ACHN (cell line): ENCODE results near the gene PARG.
"Not testable (repeated sequence)": the region's sequence is repeated elsewhere in the genome, so short reads cannot be mapped to it uniquely, and the experiment has no call there.

Experiments
- DNase-seq: peaks from one replicate; pipeline ENCODE4 v3.0.0-alpha.2; 2015
- in situ Hi-C: cut with HindIII; loops from 2 replicates; pipeline ENCODE4 v1.10.0; 2017; ENCODE audit warnings: low sequenced_read_pairs, low pct_ligation_motif_present, low pct_unique_long_range_greater_than_20kb

Gene PARG

GRCh38 chr10:49771046-49771445 lies 170.8 kb downstream of the PARG start:
- in situ Hi-C loops, DNase-seq: not testable (repeated sequence)

DNA sequence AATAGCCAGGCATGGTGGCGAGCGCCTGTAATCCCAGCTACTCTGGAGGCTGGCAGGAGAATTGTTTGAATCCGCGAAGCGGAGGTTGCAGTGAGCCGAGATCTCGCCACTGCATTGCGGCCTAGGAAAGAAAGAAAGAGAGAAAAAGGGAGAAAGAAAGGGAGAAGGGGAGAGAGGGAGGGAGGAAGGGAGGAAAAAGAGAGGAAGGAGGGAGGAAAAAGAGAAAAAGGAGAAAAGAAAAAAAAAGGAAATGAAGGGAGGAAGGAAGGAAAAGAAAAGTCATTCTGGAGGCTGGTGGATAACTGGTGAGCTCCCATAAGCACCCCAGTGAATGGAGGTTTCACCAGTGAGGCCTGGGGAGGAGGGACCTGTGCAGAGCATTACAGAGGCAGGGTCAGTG lies 172.1 kb downstream of the PARG start:
- no peak for DNase-seq
- in situ Hi-C loops, result no loop called here

- in situ Hi-C loops, result no loop called here
- DNase-seq, result no peak
These were observed 173.1 kb downstream of the PARG start for GRCh38 chr10:49768731-49769130.

DNA sequence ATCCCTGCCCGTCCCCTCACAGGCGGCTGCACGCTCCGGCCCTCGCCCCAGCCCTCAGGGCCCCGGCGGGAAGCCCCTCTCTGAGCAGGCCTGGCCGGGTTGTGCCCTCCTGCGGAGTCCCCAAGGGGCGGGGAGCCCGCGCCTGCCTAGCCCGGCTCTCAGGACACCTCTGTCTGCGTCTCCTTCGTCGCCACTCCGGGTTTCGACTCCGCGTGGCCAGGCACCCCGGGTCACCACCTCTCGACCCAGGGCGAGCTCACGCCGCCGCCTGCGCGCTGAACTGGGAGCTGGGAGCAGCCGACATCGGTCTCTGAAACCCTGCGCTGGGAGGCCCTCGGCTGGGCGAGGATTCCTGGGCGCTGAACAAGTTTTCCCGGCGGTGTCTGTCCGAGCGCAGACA lies 173.5 kb downstream of the PARG start:
- DNase-seq, result no peak
- in situ Hi-C loops, result no loop called here
